Liver (tissue), 9 donors: ENCODE data around the gene DMRTC1. TPM values are rescaled to one million over a fixed set of nuclear protein-coding genes. Genes with fewer than 3 reads are reported as not detected.
"Not testable (repeated sequence)": the region's sequence is repeated elsewhere in the genome, so short reads cannot be mapped to it uniquely, and the experiment has no call there.

Source experiments
- DNase-seq: peaks from one replicate; pipeline ENCODE4 v3.0.0-alpha.2; 2017; ENCODE audit warnings: low spot score
- H3K27ac ChIP-seq, 2 donors: one replicate each; pipeline ENCODE4 v1.7.0; 2013; ENCODE audit warnings: inconsistent platforms in 2 of 2, low read length in 2 of 2, control low read depth in 1 of 2, low read depth in 1 of 2, mild to moderate bottlenecking in 1 of 2
- H3K27me3 ChIP-seq, 4 donors: one replicate each; pipeline versions ENCODE4 v1.6.1 to v1.7.0; 2013; ENCODE audit warnings: low read length in 3 of 4, inconsistent platforms in 1 of 4, mild to moderate bottlenecking in 1 of 4, moderate library complexity in 1 of 4; ENCODE audit not compliant: control insufficient read depth in 4 of 4, insufficient read depth in 4 of 4
- H3K36me3 ChIP-seq, 4 donors: one replicate each; pipeline versions ENCODE4 v1.6.1 to v1.7.0; 2013; ENCODE audit warnings: low read length in 3 of 4, mild to moderate bottlenecking in 3 of 4, low read depth in 1 of 4, moderate library complexity in 1 of 4; ENCODE audit not compliant: control insufficient read depth in 4 of 4, insufficient read depth in 3 of 4
- H3K4me1 ChIP-seq, 4 donors: one replicate each; pipeline versions ENCODE4 v1.6.1 to v1.7.0; 2013; ENCODE audit warnings: low read length in 3 of 4, mild to moderate bottlenecking in 3 of 4, moderate library complexity in 1 of 4; ENCODE audit not compliant: control insufficient read depth in 4 of 4, insufficient read depth in 4 of 4
- H3K4me3 ChIP-seq, 3 donors: one replicate each; pipeline versions ENCODE4 v1.6.1 to v1.7.0; 2013; ENCODE audit warnings: low read length in 3 of 3, control low read depth in 1 of 3, low read depth in 1 of 3, mild to moderate bottlenecking in 1 of 3
- H3K9ac ChIP-seq, 2 donors: one replicate each; pipeline ENCODE4 v1.7.0; 2013; ENCODE audit warnings: low read length in 2 of 2, mild to moderate bottlenecking in 2 of 2, moderate library complexity in 2 of 2, control low read depth in 1 of 2, low read depth in 1 of 2
- H3K9me3 ChIP-seq, 4 donors: one replicate each; pipeline versions ENCODE4 v1.6.1 to v1.7.0; 2013; ENCODE audit warnings: low read length in 3 of 4; ENCODE audit not compliant: control insufficient read depth in 4 of 4
- WGBS: extraction: QIAGEN DNeasy Blood & Tissue Kit; methylation state at CpG from one replicate; pipeline ENCODE4 v1.1.7; 2013; 5-methylcytosine and 5-hydroxymethylcytosine counted together
- polyA plus RNA-seq, 2 donors: library from polyadenylated mRNA; stranded (reverse) in 1 of 2; unstranded in 1 of 2; fragments of 200-250 nt in 1 of 2; fragments of >200 nt in 1 of 2; fragmentation: Nextera tagmentation in 1 of 2; extraction: Ambion mirVana in 1 of 2; gene quantifications; one replicate each; pipeline versions ENCODE4 v1.2.1 to v1.2.3, GENCODE V29; 2013 to 2015
- total RNA-seq, 2 donors: library from RNA; depleted of rRNA; stranded (reverse); fragments of >200 nt; gene quantifications; one replicate each; pipeline ENCODE4 v1.2.3, GENCODE V29; 2014
- donor health status: healthy.
- donor health status: healthy.
- donor health status: healthy.
- donor health status: healthy.
- donor health status: healthy.

The DMRTC1 gene, protein sequence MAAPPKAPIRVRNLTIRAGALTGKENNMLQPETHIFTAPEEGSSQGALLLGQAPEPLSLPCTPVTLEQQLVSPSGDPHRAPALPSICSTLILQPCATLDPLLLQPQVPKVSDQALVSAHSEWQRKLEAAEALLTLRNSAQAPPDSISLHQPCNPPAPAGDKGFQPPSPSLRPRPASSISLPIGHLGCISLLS
- total RNA-seq (not detected), polyA plus RNA-seq (not detected)

DNA sequence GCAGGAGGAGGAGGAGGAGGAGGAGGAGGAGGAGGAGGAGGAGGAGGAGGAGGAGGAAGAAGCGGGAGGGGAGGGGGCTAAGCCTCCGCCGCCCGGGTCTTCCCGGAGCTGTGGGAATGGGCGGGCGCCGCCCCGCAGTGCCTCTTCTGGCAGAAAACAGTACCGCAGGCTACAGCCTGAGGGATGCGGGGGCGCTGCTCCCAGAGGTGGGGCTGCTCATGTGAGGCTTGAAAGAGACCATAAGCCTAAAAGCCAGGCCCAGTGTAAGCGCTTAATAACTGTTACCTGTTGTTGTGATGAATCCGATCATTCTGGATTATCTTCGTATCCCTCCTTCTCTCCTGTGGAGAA lies at the start of gene DMRTC1:
DMRTC1 (minus strand) TSS at position 19 of the 351 bp plus-strand sequence. CDS start 68,143 bp downstream, outside the sequence.
- H3K4me1 ChIP-seq, H3K4me3 ChIP-seq, DNase-seq, H3K9me3 ChIP-seq, H3K9ac ChIP-seq, H3K27me3 ChIP-seq, H3K27ac ChIP-seq, H3K36me3 ChIP-seq: not testable (repeated sequence)
- no CpG with 5 or more reads among the region's 15 CpGs for WGBS

DNA sequence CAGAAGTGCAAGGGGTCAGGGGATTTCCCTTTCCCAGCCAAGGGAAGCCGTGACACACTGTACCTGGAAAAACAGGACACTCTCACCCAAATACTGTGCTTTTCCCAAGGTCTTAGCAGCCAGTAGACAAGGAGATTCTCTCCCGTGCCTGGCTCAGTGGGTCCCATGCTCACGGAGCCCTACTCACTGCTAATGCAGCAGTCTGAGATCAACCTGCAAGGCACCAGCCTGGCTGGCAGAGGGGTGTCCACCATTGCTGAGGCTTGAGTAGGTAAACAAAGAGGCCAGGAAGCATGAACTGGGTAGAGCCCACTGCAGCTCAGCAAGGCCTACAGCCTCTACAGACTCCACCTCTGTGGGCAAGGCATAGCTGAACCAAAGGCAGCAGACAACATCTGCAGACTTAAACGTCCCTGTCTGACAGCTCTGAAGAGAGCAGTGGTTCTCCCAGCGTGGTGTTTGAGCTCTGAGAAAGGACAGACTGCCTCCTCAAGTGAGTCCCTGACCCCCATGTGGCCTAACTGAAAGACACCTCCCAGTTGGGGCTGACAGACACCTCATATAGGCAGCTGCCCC lies 37.3 kb upstream of the DMRTC1 start:
- not testable (repeated sequence) for H3K27me3 ChIP-seq, H3K9ac ChIP-seq, H3K4me1 ChIP-seq, H3K27ac ChIP-seq, DNase-seq, H3K9me3 ChIP-seq, H3K4me3 ChIP-seq, H3K36me3 ChIP-seq
- WGBS = 57% methylated on average over 5 of the region's 5 CpGs

DNA sequence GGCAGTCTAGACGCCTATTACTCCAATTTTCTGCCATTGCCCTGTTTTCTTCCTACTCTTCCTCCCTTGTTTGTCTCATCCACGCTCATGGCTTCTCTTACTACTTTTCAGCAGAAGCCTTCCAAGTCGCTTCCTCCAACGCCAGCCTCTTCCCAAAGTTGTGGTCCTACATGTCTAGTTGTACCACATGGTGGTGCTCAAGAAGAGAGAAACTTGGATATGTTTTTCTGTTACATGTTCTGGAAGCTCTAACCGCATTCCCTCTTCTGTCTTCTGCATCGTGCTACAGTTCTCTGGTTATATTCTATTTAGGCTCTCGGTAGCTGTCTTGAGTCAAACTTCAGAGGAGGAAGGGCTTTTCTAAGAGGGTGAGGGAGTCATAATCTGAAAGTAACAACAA lies 31.2 kb upstream of the DMRTC1 start:
- H3K27me3 ChIP-seq, H3K9ac ChIP-seq, H3K4me3 ChIP-seq, H3K4me1 ChIP-seq, DNase-seq, H3K27ac ChIP-seq, H3K36me3 ChIP-seq, H3K9me3 ChIP-seq: not testable (repeated sequence)
- WGBS = no CpG with 5 or more reads among the region's 7 CpGs

DNA sequence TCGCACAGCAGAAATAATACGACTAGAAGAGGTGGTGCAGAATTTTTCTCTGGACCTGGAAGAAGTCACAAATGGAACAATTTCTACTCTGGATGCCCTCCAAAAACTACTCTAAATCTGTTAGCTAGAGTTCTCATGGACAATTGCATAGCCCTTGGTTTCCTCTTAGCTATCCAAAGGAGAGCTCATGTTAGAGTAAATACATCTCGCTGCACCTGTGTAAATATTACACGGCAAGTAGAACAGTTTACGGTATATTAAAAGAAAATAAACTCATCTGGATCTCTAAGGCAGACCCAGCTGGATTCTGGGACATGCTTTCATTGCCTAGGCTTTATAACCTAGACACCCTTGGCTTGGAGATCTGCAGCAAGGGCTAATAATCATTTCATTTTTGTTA lies 28.2 kb upstream of the DMRTC1 start:
- not testable (repeated sequence) for H3K27me3 ChIP-seq, H3K36me3 ChIP-seq, H3K9ac ChIP-seq, H3K4me3 ChIP-seq, DNase-seq, H3K4me1 ChIP-seq, H3K9me3 ChIP-seq, H3K27ac ChIP-seq
- WGBS = no CpG with 5 or more reads among the region's 5 CpGs

DNA sequence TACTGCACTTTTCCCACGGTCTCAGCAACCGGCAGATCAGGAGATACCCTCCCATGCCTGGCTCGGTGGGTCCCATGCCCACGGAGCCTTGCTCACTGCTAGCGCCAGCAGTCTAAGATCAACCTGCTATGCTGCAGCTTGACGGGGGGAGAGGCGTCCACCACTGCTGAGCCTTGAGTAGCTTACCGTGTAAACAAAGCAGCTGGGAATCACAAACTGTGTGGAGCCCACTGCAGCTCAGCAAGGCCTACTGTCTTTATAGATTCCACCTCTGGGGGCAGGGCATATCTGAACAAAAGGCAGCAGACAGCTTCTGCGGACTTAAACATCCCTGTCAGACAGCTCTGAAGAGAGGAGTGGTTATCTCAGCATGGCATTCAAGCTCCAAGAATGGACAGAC lies 16.3 kb upstream of the DMRTC1 start:
- not testable (repeated sequence) for H3K4me1 ChIP-seq, DNase-seq, H3K27ac ChIP-seq, H3K9me3 ChIP-seq, H3K27me3 ChIP-seq, H3K36me3 ChIP-seq, H3K4me3 ChIP-seq, H3K9ac ChIP-seq
- WGBS = no CpG with 5 or more reads among the region's 9 CpGs

DNA sequence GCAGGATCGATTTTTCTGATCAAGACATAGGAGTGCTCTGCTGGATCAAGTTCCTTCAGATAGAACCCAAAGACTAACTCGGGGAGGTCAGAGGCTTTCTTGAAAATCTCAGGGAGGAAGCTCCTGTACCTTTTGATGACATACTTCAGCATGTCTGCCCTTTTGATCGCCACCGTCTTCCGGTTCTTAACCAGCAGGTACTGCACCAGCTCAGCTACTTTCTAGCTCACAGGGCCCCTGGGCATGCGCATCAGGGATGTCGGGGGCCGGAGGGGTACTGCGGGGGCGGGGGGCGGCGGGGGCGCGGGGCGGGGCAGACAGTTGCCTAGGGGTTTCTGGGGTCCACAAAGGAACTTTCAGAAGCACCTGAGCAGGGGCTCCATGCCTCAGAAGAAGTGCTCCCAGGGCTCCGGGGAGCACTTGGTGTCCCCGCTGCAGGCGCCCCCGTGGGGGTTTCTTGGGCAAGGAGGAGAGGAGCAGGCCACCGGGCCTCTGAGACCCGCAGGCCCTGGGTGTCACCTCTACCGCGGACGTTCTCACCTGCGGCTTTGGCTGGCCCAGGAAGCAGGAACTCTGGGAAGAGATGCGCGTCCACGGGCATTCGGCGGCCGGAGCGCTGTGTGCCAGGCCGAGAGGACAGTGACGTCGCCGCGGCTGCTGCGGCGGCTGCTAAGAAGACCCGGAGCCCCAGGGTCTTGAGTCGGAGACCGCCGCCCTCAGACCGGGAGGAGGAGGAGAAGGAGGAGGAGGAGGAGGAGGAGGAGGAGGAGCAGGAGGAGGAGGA lies 410 bp downstream of the DMRTC1 start:
- not testable (repeated sequence) for H3K36me3 ChIP-seq, H3K4me1 ChIP-seq, DNase-seq, H3K4me3 ChIP-seq, H3K27me3 ChIP-seq, H3K9me3 ChIP-seq, H3K9ac ChIP-seq, H3K27ac ChIP-seq
- whole genome bisulfite sequencing = no CpG with 5 or more reads among the region's 44 CpGs

DNA sequence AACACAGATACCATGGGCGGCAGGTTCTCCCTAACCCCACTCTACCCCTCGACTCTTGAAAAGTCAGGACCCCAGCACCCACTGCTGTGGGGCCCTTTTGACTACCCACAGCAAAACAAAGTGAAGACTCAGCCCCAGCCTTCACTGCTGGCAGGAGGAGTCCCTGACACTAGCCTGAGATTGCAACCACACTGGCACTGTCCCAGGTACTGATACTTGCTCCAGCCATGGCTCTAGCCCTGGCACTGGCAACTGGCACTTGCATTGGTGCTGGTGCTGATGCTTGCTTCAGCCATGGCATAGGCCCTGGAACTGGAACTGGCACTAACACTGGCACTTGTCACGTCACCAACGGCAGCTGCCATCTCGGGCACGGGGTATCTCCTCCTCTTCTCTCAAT lies 1.4 kb downstream of the DMRTC1 start:
- WGBS = no CpG with 5 or more reads among the region's 6 CpGs
- not testable (repeated sequence) for DNase-seq, H3K9me3 ChIP-seq, H3K27ac ChIP-seq, H3K9ac ChIP-seq, H3K4me1 ChIP-seq, H3K4me3 ChIP-seq, H3K27me3 ChIP-seq, H3K36me3 ChIP-seq

DNA sequence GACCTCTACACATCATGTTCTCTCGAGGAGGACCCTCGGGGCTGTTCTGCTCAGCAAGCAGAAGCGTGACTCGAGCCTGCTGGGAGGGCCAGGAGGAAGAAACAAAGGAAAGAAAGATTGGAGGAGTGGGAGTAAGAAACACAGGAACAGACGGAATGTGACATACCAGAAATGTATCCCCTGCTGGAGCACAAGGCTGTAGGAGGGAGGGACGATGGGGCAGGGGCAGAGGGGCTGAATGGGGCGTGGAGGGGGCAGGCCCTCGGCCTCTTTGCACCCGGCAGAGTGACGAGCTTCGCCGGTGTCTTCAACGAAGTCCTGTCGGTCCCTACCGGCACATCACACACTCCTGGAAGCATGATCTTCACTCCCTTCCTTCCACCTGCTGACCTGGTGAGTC lies 5.7 kb downstream of the DMRTC1 start, which contains the start of gene FAM236A:
FAM236A (plus strand) TSS at position 301 of the 400 bp plus-strand sequence; CDS start at position 358, 57 bp downstream.
- H3K9me3 ChIP-seq, H3K9ac ChIP-seq, H3K36me3 ChIP-seq, H3K27me3 ChIP-seq, H3K27ac ChIP-seq, DNase-seq, H3K4me3 ChIP-seq, H3K4me1 ChIP-seq: not testable (repeated sequence)
- WGBS = no CpG with 5 or more reads among the region's 15 CpGs
